Right hindlimb (tissue), 1 donor: ENCODE data around the gene GPX2.

Experiments used
- DNase-seq: peaks from one replicate; pipeline ENCODE4 v3.0.0-alpha.2; 2018

The GPX2 gene

DNA sequence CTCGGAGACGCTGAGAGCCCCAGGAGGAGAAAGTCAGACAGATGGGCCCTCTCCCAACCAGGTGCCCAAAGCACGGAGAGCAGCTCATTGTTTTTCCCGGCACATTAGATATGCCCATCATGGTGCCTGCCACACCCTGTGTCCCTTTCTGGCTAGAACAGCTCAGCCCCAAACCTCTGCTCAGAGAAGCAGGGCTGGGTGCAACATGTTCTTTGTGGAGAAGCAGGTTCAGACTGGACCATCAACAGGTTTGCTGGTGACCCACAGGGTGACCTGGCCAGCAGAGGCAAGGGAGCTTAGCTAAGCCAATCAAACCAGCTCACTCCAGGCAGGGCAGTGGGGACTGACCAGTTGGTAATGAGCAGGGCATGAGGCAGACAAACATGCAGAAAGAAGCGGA lies 16.2 kb upstream of the GPX2 start:
- DNase-seq, result no peak

DNA sequence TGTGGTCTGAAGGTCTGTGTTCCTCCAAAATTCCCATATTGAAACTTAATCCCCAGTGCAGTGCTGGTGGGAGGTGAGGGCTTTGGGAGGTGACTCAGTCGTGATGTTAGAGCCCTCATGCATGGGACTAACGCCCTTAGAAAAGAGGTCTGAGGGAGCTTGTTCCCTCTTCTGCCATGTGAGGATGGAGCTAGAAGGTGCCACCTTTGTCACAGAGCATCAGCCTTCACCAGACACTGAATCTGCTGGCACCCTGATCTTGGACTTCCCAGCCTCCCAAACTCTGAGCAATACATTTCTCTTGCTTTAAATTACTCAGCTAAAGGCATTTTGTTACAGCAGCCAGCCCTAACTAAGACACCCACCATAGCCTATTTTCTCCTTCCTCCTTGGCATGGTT lies 15.7 kb upstream of the GPX2 start:
- no peak for DNase-seq

DNA sequence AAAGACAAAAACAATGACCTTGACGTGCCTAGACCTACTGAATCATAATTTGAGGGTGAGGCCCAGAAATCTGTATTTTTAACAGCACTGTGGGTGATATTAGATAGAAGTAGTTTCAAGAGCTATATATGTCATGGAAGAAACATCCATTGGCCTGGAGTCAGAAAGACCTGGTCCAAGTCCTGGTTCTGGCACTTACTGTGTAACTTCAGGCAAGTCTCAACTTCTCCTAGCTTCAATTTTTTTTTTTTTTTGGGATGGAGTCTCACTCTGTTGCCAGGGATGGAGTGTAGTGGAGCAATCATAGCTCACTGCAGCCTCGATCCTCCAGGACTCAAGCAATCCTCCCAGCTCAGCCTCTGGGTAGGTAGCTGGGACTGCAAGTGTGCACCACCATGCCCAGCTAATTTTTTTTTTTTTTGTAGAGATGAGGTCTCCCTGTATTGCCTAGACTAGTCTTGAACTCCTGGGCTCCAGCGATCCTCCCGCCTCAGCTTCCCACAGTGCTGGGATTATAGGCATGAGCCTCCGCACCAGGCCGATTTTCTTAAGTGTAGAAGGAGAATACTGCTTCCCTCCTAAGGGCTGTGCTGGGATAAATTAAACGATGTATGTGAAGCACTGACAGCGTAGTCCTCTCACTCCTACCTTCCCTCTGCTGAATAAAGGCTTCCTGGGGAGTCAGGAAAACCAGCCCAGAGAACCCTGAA lies 14.3 kb upstream of the GPX2 start:
- no peak for DNase-seq

DNA sequence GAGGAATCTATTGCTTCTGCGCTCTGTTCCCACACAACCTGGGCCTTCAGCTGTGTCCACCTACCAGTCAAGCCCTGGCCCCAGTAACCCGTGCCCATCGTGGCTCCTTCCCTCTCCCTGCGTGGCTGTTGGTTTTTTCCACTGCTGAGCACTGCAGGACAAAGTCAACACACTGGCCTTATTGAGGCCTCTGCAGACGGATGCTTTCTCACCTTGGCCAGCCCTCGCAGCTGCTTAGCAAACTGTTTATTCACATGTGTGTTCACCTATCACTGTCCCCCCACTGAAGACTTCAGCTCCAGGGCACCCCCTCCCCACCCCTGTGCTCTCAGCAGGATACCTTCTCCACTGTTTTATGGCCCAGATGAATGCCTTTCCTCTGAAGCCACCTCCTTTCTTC lies 12.8 kb upstream of the GPX2 start:
- DNase-seq, result no peak

DNA sequence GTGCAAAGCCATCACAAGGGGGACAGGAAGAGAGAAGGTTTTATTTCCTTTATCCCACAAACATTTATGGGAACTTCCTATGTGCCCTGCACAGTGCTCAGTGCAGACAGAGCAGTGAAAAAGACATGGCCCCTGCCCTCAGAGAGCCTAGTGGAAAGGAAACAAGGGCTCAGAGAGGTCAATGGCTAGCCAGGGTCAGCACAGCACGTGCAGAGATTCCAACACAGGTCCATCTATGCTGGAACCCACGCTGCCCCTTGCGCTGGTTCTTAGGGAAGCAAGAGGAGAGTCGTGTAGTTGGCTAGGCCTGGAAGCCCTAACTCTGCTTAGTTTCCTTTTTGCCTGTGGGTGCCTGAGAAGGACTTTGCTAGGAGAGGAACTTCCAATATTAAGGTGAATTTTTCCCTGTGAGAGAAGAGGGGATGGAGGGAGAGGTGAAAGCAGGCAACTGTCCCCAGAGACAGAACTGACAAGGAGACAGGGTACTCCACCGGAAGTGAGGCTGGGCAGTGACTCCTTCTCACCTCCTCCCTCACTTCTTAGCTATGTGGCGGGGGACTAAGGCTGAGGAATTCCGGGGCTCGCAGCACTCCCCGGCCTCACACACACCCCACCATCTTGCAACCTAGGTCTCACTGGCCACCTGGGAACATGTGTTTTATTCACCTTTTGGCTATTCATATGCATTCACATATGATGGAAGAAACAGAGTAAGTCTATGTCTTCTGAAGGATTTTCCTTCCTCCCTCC lies 12.1 kb upstream of the GPX2 start:
- DNase-seq, result no peak

DNA sequence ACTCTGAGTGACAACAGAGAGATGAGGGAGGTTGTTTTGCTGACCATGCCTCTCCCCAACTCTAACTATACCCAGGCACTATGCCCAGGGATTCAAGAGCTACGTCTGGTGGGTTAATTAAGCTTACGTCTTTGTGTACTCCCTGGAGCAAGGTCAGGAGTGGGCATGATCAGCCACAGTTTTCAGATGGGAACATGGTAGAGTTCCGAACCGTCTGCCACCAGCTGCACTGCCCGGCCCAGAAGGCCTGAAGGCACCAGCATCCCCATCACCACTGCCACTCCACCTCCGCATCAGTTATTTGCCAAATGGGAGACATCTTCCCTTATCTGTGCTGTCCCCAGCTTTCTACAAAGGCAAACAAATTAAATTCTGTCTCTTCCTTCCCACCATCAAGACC lies 11.1 kb upstream of the GPX2 start:
- DNase-seq, result no peak

DNA sequence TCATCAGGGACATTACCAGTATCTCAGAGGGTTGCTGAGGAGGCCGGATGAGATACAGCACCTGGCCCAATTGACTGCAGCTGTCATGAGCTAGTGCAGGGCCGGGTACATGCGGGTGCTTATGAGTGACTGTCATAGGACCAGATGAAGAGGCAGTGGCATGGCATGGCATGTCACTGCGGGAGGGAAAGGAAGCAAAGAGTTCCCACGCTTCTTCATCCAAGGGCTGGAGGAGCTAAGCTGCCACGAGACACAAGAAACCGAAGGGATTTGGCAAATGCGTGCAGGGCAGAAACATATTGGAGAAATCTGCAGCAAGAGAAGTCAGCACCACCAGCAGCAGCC lies 10.7 kb upstream of the GPX2 start:
- DNase-seq, result no peak

DNA sequence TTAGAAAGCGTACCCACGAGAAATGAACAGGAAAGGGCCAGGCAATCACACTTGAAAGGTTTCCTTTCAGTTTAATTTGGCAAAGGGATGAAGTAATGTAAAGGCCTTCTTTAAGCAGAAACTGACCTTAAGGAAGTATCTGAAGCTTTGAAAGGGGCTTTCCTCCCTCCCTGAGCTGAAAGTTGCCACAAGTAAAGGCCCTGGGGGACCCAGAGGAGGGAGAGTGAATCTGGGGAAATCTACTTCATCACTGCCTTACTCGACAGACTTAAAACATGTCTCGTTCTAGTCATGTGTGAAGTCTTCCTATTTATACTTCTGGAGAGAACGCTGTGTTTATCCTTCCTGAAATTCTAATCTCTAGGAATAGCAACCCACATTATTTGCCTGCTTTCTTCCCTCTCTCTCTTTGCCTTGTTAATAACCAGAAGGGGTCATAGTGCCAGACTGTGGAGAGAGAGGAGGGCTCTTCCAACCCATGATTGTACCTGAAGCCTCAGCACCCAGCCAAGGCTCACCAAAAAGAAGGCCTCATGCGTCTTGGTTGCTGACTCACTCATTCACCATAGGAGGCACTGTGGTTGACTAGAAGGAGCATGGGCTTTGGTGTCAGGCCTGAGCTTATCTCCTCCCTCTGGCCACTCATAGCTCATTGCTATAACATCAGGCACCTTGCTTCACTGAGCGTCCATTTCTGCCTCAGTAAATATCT lies 10.2 kb upstream of the GPX2 start:
- DNase-seq, result no peak

DNA sequence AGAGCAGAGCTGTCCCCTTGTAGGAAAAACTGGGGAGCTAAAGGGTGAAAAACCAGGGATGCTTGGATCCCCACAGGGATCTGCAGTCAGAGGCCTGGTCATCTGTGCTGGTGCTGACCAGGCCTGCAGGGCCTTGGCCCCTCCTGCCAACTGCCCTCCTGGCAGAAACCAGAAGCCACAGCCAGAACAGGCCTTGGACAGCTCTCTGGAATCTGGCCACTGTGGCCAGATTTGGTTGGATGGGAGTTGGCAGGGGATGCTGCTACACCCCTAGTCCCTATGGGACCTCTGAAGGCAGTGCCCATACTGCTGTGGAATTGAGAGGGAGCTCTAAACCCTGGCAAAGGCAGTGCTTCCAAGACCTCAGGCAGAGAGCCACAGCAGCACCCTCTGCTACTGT lies 9.2 kb upstream of the GPX2 start:
- DNase-seq, result no peak

DNA sequence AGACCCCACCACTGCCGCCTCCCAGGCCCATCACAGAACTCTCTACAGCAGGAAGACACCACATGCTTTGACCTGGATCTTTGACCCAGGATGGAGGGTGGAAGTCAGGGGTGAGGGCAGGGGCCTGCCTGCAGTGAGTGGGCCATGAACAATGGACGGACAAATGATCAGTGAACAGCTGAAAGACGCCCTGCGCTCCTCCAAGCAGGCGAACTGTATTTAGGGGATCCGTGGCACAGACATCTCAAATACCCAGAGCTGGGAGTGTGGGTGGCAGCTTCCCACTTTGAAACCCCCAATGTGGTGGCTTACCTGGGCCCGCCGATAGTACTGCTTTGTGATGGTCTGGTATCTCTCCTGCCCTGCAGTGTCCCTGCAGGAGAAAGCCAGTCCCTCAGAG lies 8.7 kb upstream of the GPX2 start:
- DNase-seq, result no peak

DNA sequence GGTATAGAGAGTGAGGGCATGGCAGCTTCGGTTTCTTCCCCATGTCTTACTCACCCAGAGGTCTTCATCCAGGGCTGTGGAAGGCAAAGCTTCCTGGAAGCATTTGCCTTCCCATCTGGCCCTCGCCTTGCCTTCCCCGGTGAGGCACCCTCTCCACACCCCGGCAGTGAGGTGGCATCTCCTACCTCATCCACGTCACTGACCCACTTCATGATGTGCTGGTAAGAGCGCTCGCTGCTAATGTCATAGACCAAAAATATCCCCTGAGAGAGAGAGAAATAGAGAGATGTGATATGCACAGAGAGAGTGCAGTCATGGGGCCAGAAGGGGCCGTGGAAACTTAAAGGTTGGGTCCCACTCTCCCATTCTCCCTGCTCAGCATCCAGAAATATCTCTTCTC lies 8.3 kb upstream of the GPX2 start:
- no peak for DNase-seq

DNA sequence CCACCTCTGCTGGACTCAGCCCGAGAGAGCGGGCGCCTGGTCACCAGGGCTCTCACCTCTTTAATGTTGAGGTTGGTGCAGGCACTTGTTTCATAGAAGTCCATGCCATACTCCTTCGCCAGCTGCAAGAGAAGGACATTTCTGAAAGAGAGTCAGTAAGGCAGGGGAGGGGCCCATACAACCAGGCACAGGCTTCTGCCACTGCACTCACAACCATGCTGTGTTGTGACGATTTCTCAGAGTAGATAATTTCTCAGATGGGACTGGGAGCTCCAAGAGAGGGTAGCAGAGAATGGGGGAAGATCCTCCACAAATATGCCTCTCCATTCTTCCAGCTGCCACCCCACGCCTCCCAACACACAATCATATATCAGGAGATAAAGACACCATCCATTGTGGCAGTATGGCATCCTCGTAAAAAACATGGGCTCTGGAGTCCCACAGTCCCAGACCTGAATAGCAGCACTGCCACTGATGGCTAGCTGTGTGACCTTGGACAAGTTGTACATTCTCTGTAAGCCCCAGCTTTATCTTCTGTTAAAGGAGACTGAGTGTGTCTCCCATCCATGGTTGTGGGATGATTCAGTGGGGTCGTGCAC lies 6.2 kb upstream of the GPX2 start:
- DNase-seq, result no peak

DNA sequence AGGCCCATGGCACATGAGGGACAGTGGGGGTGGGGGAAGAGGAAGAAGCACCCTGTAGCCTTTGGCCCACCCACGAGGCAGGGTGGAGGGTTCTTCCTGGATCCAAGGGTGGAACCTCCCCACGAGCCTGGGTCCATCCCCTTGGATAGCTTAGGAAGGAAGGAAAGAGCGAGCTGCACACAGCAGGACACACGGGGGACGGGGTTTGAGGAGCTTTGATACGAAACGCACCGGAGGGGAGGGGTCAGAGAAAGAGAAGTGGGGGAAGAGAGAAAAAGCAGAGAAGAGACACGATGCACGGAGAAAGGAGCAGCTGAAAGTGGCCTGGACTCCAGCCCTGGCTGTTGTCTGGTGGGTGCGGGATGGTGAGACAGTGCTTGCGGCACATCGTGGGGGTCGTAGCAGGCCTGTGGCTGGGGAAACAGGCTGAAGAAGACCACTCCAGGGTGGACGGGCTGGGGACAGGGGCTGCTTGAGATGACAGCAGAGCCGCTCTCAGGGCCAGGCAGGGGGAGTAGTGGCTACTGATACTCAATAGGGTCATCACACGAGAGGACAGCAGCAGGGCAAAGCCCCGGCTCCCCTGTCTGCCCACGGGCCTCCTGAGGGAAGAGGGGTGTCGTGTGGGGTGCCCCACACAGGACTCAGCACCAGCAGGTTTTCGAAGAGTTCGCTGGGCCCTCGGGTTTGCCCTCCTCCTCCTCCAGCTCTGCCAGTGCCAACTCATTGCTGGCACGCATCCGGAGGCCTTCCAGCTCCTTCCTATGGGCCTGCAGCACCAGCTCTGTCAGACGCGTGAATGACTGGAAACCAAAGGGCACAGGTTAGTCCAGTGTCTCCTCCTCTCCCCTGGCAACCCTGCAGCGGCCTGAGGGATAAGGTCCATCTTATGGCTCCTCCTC lies 5.4 kb upstream of the GPX2 start:
- DNase-seq, result no peak

DNA sequence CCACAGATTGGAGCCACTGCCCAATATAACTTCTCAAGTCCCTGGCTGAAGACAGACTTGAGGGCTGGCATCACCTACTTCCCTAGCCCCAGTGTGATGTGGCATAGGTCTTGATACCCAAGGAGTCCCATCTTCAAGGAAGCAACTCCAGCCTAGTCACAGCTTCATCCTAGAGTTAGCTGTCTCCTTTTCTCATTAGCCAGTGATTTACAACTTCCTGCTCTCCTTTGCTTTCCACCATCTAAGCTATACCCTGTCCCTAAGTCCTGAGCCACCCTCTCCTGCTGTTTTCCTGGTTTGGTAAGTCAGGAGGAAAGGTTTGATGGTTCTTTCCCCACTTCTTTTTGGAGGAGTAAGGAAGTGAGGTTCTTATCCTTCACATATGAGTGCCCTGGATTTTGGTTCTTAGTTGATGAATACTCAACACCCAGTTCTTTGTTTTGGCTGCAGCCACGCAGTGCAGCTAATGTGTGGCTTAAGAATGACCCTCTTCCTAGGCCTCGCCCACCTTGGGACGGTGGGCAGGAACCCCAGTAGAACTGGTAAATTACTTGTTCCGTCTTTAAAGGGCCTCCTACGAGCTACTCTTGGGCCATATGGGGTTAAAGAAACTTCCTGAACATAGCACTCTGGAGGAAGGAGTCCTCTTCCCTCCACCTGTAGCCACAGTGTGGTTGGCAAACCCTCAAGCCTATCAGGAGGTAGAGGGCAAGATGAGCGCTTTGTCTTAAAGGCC lies 3.9 kb upstream of the GPX2 start:
- no peak for DNase-seq

DNA sequence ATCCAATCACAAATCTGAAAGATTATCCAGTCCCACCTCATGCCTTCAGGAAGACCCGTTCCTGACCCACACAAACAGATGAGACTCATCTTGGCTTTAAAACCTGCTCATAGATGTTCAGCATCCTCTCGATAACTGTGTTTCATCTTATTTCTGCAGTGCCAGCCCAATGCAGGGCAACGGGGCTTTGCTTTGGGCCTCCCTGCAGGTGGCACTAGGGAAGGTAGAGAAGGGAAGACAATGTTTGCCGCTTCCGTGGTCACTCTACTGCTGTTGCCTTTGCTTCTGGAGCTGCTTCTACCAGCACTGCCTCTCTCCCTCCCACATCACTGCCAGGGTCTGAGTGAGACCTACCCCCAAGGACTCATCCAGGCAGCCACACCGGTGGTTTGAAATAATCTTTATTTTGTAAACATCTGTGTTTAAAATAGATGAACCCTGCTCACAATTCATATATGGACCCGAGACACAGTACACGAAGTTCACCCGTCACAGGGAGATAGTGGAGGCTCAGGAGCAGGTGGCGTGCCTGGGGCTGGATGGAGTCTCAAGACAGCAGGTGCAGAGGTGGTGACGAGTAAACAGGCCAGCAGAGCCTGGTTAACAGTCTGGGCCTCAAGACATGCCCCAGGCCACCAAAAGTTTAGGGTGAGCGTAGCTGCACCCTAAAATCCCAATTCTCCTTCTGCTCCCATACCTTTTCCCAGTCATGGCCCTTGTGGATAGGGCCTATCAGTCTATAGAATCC lies 3.1 kb upstream of the GPX2 start:
- no peak for DNase-seq

DNA sequence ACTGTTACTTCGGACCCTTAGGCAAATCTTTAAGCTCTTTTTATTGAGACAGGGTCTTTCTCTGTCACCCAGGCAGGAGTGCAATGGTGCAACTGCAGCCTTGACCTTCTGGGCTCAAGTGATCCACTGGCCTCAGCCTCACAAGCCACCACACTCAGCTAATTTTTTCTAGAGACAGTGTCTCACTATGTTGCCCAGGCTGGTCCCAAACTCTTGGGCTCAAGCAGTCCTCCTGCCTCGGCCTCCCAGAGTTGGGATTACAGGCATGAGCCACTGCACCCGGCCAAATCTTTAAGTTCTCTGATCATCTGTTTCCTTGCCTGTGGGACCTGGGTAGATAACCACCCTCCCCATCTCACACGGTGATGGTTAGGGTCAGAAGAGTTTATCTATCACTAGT lies 2.3 kb upstream of the GPX2 start:
- no peak for DNase-seq

DNA sequence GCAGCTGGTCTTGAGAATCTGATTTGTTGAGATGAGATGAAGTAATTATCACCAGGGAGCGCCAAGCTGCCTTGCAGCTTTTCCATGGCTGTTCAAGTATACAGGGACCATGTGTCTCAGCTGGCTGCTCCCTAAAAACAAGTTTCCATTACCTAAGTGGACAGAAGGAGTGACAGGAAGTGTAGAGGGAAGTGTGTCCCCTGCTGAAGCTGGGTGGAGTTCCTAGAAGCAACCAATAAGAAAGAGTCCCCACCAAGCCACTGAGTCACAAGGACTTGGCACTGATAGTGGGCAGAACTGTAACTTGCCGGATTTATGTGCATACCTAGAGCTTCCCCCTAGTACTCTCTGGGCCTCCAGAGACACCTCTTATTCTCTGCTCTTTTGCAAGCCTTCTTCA lies 1.5 kb upstream of the GPX2 start:
- no peak for DNase-seq

DNA sequence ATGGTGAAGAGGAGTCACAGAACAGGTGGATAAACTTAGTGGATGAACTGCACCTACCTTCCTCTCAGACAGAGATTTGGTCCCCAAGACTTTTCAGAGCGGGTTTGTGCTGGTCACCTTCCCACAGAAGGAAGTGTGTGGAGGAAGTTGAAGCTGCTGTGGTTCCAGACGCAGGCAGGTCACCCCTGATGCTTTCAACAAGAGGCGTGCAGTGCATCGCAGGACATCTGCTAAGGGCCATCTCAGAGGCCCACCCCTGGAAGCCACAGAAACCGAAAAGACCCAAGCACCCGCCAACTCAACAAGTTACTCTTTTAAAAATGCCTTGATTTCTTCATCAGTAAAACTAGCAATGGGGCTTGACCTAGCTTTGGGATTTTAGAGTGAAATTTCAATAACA lies 1.0 kb upstream of the GPX2 start:
- no peak for DNase-seq

DNA sequence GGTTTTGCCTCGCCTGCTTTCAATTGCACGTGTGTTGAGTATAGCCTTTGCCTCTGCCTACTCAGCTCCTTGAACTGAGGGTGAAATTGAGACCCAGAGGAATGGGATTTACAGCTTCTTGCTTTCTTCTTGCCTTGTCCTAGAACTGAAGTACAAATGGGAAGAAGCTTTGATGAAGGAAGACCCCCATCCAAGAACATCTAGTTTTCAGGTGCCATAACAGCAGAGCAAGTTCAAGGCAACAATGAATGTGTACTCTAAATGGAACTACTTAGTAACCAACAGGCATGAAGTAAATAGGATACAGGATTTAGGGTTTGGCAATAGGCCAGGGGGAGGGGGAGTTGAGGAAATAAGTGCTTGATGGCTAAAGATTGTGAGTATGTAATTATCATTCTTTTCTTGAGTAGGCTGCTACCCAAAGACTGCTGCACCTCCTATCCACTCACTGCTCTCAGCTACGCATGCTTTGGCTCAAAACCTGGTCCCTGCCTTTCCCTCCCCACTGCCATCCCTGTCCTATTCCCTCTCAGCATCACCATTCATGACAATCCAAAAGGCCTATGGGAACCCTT lies 2.1 kb downstream of the GPX2 start:
- DNase-seq, result no peak

DNA sequence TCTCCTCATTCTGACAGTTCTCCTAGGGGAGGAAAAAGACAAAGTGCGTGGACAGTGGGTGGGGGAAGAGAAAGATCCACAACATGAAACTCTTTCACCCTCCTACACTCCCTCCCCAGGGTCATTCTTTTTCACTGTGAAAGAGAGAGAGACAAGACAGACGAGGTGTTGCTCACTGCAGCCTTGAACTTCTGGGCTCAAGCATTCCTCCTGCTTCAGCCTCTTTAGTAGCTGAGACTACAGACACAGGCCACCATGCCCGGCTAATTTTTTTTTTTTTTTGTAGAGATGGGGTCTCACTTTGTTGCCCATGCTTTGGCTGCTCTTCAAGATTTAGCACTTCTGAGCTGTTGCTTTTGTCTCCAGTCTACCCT lies 2.7 kb downstream of the GPX2 start:
- no peak for DNase-seq
